ENCODE measurements around the gene RAD51B. TPM values are rescaled to one million over a fixed set of nuclear protein-coding genes. Genes with fewer than 3 reads are reported as not detected.

Gene RAD51B
- total RNA-seq, 1 experiment from 2014 or later = 16.7 TPM

- H3K79me2 ChIP-seq (ENCODE audit: insufficient read depth, low read length) = no peaks in the 10 kb centered on the region
- H2BK20ac ChIP-seq (ENCODE audit: low read depth, low read length, poor library complexity, severe bottlenecking) = no peak overlapping the region
- H3K36me3 Mint-ChIP-seq (ENCODE audit: insufficient read depth in 1 of 3, low read depth in 3 of 3) = peaks cover 0 to 5% (median 0%) of the 10 kb centered on the region in 3 experiments; a peak in 1 of 7 replicates
- H2BK12ac ChIP-seq (ENCODE audit: insufficient read length, low read depth, low read length) = no peak overlapping the region
- peaks cover 2 to 27% of the 10 kb centered on the region in 2 experiments; a peak in 3 of 4 replicates for H3K4me1 Mint-ChIP-seq
- no peaks in the 10 kb centered on the region for H4K20me1 ChIP-seq (ENCODE audit: control insufficient read depth, insufficient read depth, insufficient read length)
- no peak overlapping the region for H3K27ac ChIP-seq (ENCODE audit: insufficient read length, low read depth, low read length)
- no peak overlapping the region for H3T11ph ChIP-seq (ENCODE audit: low read length)
- H2AFZ ChIP-seq (ENCODE audit: low read length) = no peak overlapping the region
- H4K91ac ChIP-seq (ENCODE audit: insufficient read length, low read depth, low read length) = no peak overlapping the region
- H3K4me2 ChIP-seq (ENCODE audit: insufficient read depth, insufficient read length, low read length) = no peak overlapping the region
- no peak overlapping the region for H2BK5ac ChIP-seq (ENCODE audit: insufficient read length, low read length)
- no peak overlapping the region for H3K23ac ChIP-seq (ENCODE audit: insufficient read length, low read depth, low read length)
- no peak overlapping the region for H4K5ac ChIP-seq (ENCODE audit: insufficient read length, low read depth, low read length)
- H2BK120ac ChIP-seq (ENCODE audit: low read depth, low read length, poor library complexity, severe bottlenecking) = no peak overlapping the region
- DNase-seq = no peak
- no peaks in the 10 kb centered on the region for H3K23me2 ChIP-seq (ENCODE audit: insufficient read length, low read depth, low read length, poor library complexity, severe bottlenecking)
- peak overlapping the region in 1 of 3 experiments; percentile 45; a peak in 1 of 7 replicates for H3K27ac Mint-ChIP-seq
- H3K79me1 ChIP-seq (ENCODE audit: insufficient read depth, low read depth, low read length, poor library complexity, severe bottlenecking) = no peaks in the 10 kb centered on the region
- peaks cover 9% of the 10 kb centered on the region for H3K27me3 Mint-ChIP-seq (ENCODE audit: low read depth)
- no peak overlapping the region for H3K18ac ChIP-seq (ENCODE audit: insufficient read length, low read depth, low read length)
- H3K9me3 Mint-ChIP-seq = peaks cover 7 to 12% of the 10 kb centered on the region in 2 experiments; a peak in 4 of 5 replicates
- no peak overlapping the region for H3K14ac ChIP-seq (ENCODE audit: insufficient read depth, low read length)
- WGBS (ENCODE audit: extremely low coverage, insufficient read length, low lambda C conversion rate) = no CpG with 5 or more reads among the region's 1 CpG
- H3K4me1 ChIP-seq (ENCODE audit: insufficient read depth, low read length) = no peaks in the 10 kb centered on the region
- no peak for TF ChIP-seq CTCF (conservative IDR thresholded peaks at IDR 0.05)
- no peak overlapping the region for H2AK5ac ChIP-seq (ENCODE audit: insufficient read length, low read length)
- no peaks in the 10 kb centered on the region for H3K9me3 ChIP-seq (ENCODE audit: control insufficient read depth, low read depth, low read length)
- no peak overlapping the region for H2BK15ac ChIP-seq (ENCODE audit: low read depth, low read length)
- H3K27me3 ChIP-seq (ENCODE audit: insufficient read depth, low read length) = no peaks in the 10 kb centered on the region
- no peak overlapping the region for H3K4ac ChIP-seq (ENCODE audit: low read depth, low read length)
- H3K4me3 Mint-ChIP-seq = no peak overlapping the region
- H3K56ac ChIP-seq (ENCODE audit: insufficient read length, low read depth, low read length) = no peak overlapping the region
- H4K8ac ChIP-seq (replicated peaks; ENCODE audit: insufficient read length, low read depth, low read length) = no peak overlapping the region
- H3K9ac ChIP-seq (ENCODE audit: extremely low read depth, insufficient read length, low read length) = no peak overlapping the region
Observed at GRCh38 chr14:68737086-68737485, 917.5 kb downstream of the RAD51B start.
